OCI-LY1 (cell line): ENCODE measurements around the gene ASCL1.

Experiments
- H2AFZ ChIP-seq: fragments of 200-600 bp; sonication (generic), shearing (Covaris generic); 2 replicates; pipeline ENCODE4 v1.6.0; 2014; ENCODE audit warnings: antibody characterized with exemption, mild to moderate bottlenecking, low read length
- H3F3A ChIP-seq: fragments of 200-600 bp; sonication (generic), shearing (Covaris generic); 2 replicates; pipeline ENCODE4 v1.6.0; 2014; ENCODE audit warnings: mild to moderate bottlenecking, antibody characterized with exemption, low read length, moderate library complexity; ENCODE audit not compliant: insufficient read depth
- H3K27ac ChIP-seq: fragments of 200-600 bp; sonication (generic); 2 replicates; pipeline ENCODE4 v1.5.1; 2014; ENCODE audit warnings: low read length, mixed run types, mild to moderate bottlenecking, low read depth; ENCODE audit not compliant: poor library complexity, severe bottlenecking
- H3K27me3 ChIP-seq: fragments of 200-600 bp; sonication (generic); 2 replicates; pipeline ENCODE4 v1.6.0; 2014; ENCODE audit warnings: antibody characterized with exemption, mild to moderate bottlenecking, low read length, moderate library complexity; ENCODE audit not compliant: insufficient read depth
- H3K36me3 ChIP-seq: fragments of 200-600 bp; sonication (generic); 2 replicates; pipeline ENCODE4 v1.6.1; 2014; ENCODE audit warnings: mild to moderate bottlenecking, antibody characterized with exemption, low read length, moderate library complexity, mixed read lengths; ENCODE audit not compliant: insufficient read depth
- H3K4me1 ChIP-seq: fragments of 200-600 bp; sonication (generic); 2 replicates; pipeline ENCODE4 v1.5.1; 2014; ENCODE audit warnings: mild to moderate bottlenecking, low read length, moderate library complexity; ENCODE audit not compliant: insufficient read depth, severe bottlenecking
- H3K4me2 ChIP-seq: fragments of 200-600 bp; sonication (generic), shearing (Covaris generic); 2 replicates; pipeline ENCODE4 v1.6.1; 2014; ENCODE audit warnings: low read length
- H3K4me3 ChIP-seq: fragments of 200-600 bp; sonication (generic); 2 replicates; pipeline ENCODE4 v1.5.1; 2014; ENCODE audit warnings: low read length, low read depth, mild to moderate bottlenecking, mixed read lengths; ENCODE audit not compliant: poor library complexity, severe bottlenecking
- H3K79me2 ChIP-seq: fragments of 200-600 bp; shearing (Covaris generic); 2 replicates; pipeline ENCODE4 v1.6.1; 2016; ENCODE audit warnings: mixed run types, low read length, mixed read lengths; ENCODE audit not compliant: insufficient read depth
- H3K9ac ChIP-seq: fragments of 200-600 bp; sonication (generic), shearing (Covaris generic); 2 replicates; pipeline ENCODE4 v1.6.1; 2014; ENCODE audit warnings: mild to moderate bottlenecking, low read length, mixed read lengths
- H3K9me2 ChIP-seq: fragments of 200-600 bp; sonication (generic), shearing (Covaris generic); 2 replicates; pipeline ENCODE4 v1.6.1; 2014; ENCODE audit warnings: low read depth, mild to moderate bottlenecking, low read length, mixed read lengths
- H3K9me3 ChIP-seq: fragments of 200-600 bp; shearing (Covaris generic); 2 replicates; pipeline ENCODE4 v1.6.1; 2014; ENCODE audit warnings: low read length, mixed read lengths
- H4K20me1 ChIP-seq: fragments of 200-600 bp; sonication (generic), shearing (Covaris generic); 2 replicates; pipeline ENCODE4 v1.6.0; 2016; ENCODE audit warnings: mild to moderate bottlenecking, low read length; ENCODE audit not compliant: insufficient read depth
- EZH2 ChIP-seq: fragments of 200-600 bp; sonication (generic), shearing (Covaris generic); IDR thresholded peaks from 2 replicates; pipeline ENCODE4 v1.8.0; 2017; ENCODE audit warnings: borderline replicate concordance, mixed run types, mild to moderate bottlenecking, antibody characterized with exemption, low read length, moderate library complexity, mixed read lengths
- TF ChIP-seq, protein P1 (sequence below): fragments of 200-600 bp; sonication (generic), shearing (Covaris generic); IDR thresholded peaks from 2 replicates; pipeline ENCODE4 v1.5.1; 2017; ENCODE audit warnings: mild to moderate bottlenecking, antibody characterized with exemption, low read length, moderate library complexity, mixed read lengths

The ASCL1 gene

DNA sequence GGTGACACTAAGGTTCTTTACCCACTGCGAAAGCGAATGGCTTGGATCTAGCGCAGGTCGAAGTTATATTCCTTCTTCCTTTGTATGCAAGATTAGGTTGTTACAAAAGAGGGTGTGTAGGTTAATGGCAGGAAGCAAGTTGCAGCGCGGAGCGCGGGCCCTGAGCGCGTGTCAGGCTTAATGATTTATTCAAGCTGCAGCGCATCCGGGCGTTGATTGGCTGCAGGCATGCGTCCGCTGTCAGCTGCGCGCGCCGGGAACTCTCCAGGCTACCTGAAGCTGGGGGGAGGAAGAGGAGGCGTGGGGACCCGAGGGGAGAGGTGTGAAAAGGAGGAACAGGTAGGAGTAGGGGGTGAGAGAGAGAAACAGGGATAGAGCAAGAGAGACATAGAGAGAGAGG lies 7.4 kb downstream of the ASCL1 start:
- Histone ChIP-seq H3K79me2 (no peaks in the 10 kb centered on the region), H3K9ac (no peak overlapping the region), H3K9me3 (no peaks in the 10 kb centered on the region), H3K4me3 (no peak overlapping the region), H3K9me2 (no peaks in the 10 kb centered on the region), H3K4me1 (no peaks in the 10 kb centered on the region), H3K4me2 (no peak overlapping the region), H2AFZ (no peak overlapping the region), H3K27me3 (no peaks in the 10 kb centered on the region), H3F3A (no peaks in the 10 kb centered on the region), H3K27ac (no peak overlapping the region), H4K20me1 (no peaks in the 10 kb centered on the region), H3K36me3 (no peaks in the 10 kb centered on the region)
- TF ChIP-seq, protein P1, sequence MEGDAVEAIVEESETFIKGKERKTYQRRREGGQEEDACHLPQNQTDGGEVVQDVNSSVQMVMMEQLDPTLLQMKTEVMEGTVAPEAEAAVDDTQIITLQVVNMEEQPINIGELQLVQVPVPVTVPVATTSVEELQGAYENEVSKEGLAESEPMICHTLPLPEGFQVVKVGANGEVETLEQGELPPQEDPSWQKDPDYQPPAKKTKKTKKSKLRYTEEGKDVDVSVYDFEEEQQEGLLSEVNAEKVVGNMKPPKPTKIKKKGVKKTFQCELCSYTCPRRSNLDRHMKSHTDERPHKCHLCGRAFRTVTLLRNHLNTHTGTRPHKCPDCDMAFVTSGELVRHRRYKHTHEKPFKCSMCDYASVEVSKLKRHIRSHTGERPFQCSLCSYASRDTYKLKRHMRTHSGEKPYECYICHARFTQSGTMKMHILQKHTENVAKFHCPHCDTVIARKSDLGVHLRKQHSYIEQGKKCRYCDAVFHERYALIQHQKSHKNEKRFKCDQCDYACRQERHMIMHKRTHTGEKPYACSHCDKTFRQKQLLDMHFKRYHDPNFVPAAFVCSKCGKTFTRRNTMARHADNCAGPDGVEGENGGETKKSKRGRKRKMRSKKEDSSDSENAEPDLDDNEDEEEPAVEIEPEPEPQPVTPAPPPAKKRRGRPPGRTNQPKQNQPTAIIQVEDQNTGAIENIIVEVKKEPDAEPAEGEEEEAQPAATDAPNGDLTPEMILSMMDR, result no peak
- TF ChIP-seq EZH2, result no peak

DNA sequence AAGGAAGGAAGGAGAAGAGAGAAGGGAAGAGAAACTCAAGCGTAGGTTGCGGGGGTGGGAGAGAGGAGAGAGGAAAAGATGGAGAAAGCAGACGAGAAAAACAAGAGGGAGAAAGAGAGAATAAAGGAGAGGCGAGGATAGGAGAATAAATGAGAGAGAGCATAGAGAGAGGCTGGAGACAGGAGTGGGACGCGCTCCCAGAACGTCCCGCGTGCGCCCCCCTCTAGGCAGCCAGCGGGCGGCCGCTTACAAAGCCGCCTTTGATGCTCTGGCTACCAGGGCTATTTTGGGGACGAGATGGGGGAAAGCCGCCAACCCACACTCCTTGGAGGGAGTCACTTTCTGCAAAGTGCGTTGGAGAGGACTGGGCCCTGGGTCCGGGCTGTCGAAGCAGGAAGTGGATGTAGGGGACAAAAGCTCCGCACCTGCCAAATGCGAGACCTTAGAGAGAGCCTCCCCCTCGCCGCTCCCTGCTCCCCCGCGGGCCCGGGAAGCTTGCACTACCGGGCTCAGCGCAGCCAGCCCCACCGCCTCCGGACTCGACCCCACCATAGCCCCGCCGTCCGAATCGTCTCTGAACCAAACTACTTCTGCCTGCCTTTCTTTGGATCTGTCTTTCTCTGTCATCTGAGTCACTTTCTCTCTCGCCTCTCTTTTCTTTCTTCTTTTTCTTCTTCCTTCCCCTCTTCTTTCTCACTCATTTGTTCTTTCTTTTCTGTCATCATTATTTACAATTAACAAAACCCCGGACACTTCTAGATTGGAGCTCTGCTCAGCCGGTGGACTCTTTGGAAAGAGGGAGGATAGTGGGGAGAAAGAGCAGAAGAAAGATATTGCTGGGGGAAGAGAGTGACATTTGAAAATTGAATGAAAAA lies 8.0 kb downstream of the ASCL1 start:
- no peaks in the 10 kb centered on the region for H3F3A ChIP-seq
- no peaks in the 10 kb centered on the region for H4K20me1 ChIP-seq
- no peaks in the 10 kb centered on the region for H3K4me1 ChIP-seq
- no peak overlapping the region for H3K4me2 ChIP-seq
- H3K27me3 ChIP-seq, result no peaks in the 10 kb centered on the region
- no peak overlapping the region for H3K27ac ChIP-seq
- H3K4me3 ChIP-seq, result no peak overlapping the region
- H3K9ac ChIP-seq, result no peak overlapping the region
- no peaks in the 10 kb centered on the region for H3K9me2 ChIP-seq
- H3K79me2 ChIP-seq, result no peaks in the 10 kb centered on the region
- no peak for TF ChIP-seq EZH2
- TF ChIP-seq, protein P1, result no peak
- no peaks in the 10 kb centered on the region for H3K36me3 ChIP-seq
- no peaks in the 10 kb centered on the region for H3K9me3 ChIP-seq
- no peak overlapping the region for H2AFZ ChIP-seq

DNA sequence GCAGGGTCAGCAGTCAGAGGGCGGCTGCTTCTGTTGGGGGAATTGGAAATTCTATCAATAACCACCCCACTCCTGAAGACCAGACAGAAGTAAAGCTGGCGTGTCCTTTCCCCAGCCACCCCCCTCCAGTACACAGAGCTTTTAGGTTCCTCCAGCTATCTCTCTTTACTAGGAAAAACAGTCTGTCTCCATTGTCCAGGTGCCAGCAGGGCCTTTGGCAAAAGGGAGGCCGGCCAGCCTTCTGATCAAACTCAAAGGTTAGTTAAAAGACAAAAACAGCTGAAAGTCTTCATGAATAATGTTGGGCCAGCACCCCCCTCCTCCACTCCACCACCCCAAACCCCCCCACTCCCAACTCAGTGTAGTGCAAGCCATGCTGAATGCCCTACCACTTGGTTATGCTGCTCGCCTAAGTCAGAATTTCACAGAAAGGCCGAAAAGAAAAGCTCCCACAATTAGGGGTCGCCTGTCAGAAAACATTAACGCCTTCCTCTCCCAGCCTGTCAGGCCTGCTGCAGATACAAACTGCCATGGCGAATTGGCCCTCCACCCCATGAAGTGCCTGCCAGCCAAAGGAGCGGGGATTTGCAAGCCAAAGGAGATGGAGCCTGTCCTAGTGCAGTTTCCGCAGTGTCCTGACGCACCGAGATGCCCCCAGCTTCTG lies 8.9 kb downstream of the ASCL1 start:
- H3K4me2 ChIP-seq, result no peak overlapping the region
- no peak overlapping the region for H3K4me3 ChIP-seq
- H3K4me1 ChIP-seq, result no peaks in the 10 kb centered on the region
- no peak overlapping the region for H2AFZ ChIP-seq
- no peaks in the 10 kb centered on the region for H3K79me2 ChIP-seq
- H3K9me3 ChIP-seq, result no peaks in the 10 kb centered on the region
- no peaks in the 10 kb centered on the region for H3F3A ChIP-seq
- TF ChIP-seq EZH2, result no peak
- TF ChIP-seq, protein P1, result no peak
- H3K9me2 ChIP-seq, result no peaks in the 10 kb centered on the region
- H3K36me3 ChIP-seq, result no peaks in the 10 kb centered on the region
- no peaks in the 10 kb centered on the region for H4K20me1 ChIP-seq
- no peaks in the 10 kb centered on the region for H3K27me3 ChIP-seq
- no peak overlapping the region for H3K27ac ChIP-seq
- no peak overlapping the region for H3K9ac ChIP-seq
